T-helper 1 cell (primary cell): ENCODE results near the gene CDH23.

Experiments
- DNase-seq, 5 donors: peaks; one replicate each; pipeline ENCODE4 v3.0.0-alpha.2; 2012 to 2020

CDH23 gene

GRCh38 chr10:71392791-71393781 is 3.6 kb upstream of the CDH23 start:
- no peak for DNase-seq

DNA sequence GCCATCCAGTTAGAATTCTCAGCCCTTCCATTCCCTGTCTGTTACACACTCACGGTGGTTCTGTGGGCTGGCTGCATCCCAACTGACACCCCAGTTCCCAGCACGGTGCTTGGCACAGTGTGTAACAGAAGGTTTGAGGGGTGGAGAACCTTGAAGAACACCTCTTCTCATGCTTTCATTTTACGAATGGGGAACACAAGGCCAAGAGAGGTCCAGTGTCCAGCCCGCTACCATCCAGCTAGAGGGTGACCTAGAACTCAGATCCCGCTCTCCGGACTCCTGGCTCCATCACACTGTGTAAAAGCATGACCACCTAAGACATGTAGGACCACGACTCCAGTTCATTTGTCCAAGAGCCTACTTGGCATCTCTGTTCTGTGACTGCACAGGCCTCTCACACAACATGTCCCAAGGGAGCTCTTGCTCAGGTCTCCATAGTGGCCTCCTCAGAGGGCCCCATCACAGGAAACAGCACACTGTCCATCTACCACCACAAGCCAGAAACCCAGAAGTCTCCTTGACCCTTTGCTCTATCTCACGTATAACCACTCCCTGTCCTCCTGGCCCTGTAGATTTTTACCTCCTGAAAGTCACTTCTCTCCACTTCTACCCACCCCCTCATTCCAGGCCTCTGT is 2.8 kb upstream of the CDH23 start:
- DNase-seq, result no peak

DNA sequence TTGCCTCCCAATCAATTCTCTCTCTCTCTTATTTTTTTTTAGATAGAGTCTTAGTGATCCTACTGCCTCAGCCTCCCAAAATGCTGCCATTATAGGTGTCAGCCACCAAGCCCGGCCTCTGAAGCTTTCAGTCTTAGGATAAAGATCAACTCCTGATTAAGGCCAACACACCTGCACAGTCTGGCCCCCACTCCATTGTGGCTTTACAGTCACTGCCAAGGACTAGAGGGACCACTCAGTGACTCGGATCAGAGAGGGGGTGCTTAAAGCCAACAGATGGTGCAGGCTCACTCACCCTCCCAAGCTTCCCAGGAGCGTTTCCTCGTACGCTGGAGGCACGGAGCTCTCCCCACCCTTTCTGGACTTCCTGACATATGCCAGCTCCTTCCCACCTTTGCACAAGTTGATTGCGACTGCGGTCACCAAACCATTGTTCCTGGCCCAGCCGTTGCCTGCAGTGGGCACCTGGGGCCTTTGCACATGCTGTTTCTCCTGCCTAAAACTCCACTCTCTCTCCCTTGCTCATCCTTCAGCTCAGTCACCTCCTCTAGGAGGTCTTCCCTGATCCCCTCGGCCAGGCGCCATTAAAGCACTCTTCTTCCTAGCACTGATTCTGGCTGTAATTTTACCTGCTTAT is 1.7 kb upstream of the CDH23 start:
- DNase-seq, result no peak

- DNase-seq, result no peak
Measured at GRCh38 chr10:71395621-71396020, 1.1 kb upstream of the CDH23 start.

GRCh38 chr10:71396084-71396710 is 523 bp upstream of the CDH23 start:
- no peak for DNase-seq

DNA sequence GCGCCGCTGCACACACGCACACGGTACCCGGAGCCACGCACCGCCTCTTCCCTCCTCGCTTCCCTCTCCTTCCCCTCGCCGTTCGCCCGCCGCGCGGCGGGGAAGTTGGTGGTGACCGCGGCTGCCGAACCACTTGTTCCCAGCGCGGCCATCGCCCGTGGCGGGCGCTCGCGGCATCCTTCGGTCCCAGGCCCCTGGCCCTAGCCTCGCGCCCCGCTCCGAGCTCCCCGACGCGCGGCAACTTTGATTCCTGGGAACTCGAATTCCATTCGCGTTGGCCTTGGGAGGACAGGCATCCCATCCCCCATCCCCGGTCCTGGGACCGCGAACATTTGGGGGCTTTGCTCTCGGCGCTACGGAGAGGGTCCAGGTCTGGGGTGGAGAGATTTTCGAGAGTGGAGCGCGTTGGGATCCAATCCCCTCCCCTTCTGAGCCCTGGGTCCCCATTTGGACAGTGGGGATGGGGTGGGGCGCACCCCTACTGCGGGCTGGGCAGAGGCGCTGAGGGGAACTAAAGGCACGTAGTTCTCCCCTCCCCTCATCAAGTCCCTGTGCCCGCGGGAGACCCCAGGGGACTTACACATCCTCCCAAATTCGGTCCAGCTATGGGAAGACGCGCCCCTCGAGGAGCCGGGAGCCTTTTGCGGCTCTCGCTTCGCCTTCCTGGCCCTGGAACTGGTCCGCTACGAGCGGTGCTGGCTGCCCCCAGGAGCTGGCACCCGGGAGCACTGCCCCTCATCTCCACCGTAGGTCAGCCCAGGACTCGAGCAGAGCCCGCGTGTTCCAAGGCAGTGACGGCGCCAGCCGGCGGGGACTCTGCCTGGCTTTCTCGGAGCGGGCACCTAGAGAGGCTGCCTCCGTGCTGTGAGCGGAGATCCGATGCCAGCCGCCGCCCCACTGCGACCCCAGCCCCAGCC is 834 bp downstream of the CDH23 start:
- DNase-seq, result no peak

- no peak for DNase-seq
Measured at GRCh38 chr10:71398976-71399375, 2.3 kb downstream of the CDH23 start.

DNA sequence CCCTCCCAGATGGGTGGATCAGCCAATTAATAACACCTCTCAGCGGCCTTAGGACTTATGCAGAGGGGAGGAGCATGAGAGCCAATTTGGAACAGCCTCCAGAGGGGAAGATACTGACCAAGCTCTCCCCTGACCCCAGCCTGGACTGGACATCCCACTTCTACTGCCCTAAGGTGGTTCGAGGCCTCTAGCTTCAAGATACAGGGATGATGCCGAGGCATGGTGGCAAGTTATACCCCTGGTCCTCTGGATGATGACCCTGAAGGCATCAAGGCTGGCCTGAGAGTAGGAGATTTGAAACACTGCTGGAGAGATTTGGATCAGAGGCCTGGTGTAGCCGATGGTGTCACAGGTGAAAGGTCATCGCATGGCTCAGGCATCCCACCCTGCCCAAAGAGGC is 3.2 kb downstream of the CDH23 start:
- no peak for DNase-seq

- DNase-seq, result no peak
Measured at GRCh38 chr10:71401056-71401455, 4.3 kb downstream of the CDH23 start.

DNA sequence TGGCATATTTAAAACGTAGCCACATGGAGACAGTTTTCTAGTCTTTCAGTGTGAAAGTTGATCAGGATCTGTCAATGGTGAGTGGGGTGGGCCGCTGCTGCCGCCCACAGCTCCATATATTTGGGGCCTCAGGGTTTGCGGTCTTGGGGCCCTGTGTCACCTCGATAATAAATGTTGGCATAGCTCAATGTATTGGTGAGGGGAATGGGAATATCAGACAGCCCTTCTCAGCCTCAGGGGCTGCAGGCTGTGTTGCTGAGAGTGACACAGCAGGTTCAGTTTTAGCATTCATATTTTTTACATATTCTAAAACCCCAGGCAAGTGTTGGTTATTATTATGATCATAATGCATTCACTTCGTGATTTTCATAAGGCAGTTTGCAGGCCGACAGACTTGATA is 5.3 kb downstream of the CDH23 start:
- no peak for DNase-seq

DNA sequence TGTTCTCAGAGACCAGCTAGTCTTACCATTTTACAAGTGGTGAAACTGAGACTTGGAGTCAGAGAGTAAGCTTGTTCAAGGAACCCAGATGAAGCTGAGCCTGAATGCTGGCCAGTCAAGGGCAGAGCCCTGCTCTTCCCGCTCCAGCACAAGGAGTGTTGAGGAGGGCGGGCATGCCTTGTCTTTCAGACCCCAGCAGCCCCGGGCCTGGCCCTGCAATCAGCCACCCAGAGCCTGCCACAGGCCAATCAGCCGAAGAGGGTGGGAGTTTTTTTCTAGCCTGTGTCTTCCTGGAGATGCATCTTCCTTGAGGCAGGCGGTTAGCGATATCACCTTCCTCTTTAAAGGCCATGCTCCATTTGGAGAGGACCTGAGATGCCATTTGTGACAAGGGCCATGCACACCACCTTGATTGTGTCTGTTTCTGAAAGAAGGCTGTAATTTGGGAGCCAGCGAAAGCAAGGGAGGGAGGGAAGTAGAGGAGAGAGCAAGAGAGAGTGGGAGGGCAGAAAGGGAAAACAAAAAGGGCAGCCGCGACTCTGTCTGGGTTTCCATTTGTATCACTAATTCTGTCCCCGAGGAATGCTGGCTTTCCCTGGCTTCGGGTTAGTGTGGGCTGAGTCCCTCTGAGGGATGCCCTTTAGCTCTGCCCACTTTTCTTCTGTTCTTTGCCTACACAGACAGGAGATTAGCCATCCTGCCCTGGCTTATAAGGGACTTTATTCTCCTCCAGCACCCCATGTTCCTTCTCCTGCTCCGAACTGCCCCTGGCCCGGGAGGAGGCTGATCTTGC is 8.0 kb downstream of the CDH23 start:
- no peak for DNase-seq

- DNase-seq, result no peak
Measured at GRCh38 chr10:71406878-71407277, 10.2 kb downstream of the CDH23 start.

DNA sequence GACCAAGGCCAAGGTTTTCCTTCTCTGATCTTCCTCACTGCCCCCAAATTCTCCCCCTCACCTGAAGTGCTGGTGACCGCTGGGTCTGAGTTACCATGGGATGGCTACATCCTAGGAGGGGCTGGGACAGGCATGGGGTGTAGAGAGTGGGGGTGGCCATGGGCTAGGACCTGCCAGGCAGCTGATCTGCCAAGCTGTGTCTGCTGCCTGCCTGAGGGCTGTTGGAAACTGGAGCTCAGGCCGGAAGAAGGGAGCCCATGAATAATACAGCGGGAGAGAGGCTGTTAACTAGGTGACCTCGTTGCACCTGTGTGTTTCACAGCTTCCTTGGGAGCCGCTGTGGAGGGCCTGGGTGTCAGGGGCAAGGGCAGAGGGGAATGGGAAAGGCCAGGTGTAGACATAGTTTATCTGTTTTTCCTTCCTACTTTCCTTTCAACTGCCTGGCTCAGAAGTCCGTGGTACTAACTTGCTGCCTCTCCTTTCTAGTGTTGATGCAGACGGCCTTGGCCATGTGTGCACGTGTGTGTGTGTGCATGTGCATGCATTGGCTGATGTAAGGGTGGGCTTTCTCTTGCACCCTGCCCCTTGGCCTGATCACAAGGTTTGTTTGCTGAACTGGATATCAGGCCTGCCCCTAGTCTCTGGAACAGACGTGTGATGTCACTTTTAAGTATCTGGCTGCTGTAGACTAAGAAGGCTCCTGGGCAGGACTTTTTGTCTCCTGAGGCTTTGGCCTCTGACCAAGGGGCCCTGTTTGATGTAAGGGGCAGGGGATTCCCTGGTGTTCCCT is 11.9 kb downstream of the CDH23 start:
- no peak for DNase-seq

GRCh38 chr10:71409516-71410104 is 12.9 kb downstream of the CDH23 start:
- no peak for DNase-seq

- no peak for DNase-seq
Measured at GRCh38 chr10:71413581-71413980, 16.9 kb downstream of the CDH23 start.

- no peak for DNase-seq
Measured at GRCh38 chr10:71414359-71414758, 17.6 kb downstream of the CDH23 start.

DNA sequence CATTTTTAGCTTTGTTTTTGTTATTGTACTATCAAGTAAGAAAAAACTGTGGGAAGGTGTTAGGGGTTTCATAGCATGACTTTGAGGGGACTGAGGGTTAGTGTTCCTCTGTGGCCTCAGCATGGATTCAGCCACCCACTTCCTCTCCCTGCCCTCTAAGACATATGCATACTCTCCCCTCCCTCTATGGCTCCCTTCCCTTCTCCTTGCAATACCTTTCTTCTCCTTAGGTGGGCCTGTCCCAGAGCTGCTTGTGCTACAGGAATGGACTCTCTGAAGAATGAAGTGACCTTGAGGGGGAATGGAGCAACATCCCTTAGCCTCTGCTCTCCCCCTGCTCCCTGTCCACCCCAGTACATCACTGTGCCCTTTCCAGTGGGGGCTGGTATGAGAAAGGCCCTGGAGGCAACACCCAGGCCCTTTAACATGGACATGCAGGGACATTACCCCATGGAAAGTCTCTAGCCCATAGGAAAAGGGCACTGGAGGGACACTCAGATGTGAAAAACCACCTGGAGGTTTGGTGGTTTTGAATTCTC is 22.4 kb downstream of the CDH23 start:
- no peak for DNase-seq

GRCh38 chr10:71419750-71420149 is 23.0 kb downstream of the CDH23 start:
- DNase-seq, result no peak

- DNase-seq, result no peak
Measured at GRCh38 chr10:71421075-71421434, 24.3 kb downstream of the CDH23 start.

DNA sequence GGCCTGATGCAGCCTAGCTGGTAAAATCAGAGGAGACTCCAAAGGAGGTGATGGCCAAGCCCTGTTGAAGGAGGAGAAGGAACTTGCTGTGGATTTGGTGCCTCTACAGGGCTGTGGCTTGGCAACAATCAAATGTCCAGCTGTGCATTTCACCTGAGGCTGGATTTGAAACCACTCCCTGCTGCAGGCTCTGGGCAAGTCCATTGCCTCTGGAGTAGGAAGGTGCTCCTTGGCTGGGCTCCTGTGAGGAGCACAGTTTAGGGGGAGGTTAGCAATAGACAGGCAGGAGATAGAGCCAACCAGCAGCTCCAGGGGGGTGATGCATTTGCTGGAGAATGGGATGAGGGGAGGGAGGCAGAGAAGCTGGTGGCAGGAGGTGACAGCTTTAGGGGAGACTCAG is 26.5 kb downstream of the CDH23 start:
- no peak for DNase-seq
